ENCODE results near the gene MYO3B. TPM values are rescaled to one million over a fixed set of nuclear protein-coding genes. Genes with fewer than 3 reads are reported as not detected.

The MYO3B gene
- total RNA-seq, 4 donors from 2014 or later: 0.34 to 0.95 (median 0.89) TPM

DNA sequence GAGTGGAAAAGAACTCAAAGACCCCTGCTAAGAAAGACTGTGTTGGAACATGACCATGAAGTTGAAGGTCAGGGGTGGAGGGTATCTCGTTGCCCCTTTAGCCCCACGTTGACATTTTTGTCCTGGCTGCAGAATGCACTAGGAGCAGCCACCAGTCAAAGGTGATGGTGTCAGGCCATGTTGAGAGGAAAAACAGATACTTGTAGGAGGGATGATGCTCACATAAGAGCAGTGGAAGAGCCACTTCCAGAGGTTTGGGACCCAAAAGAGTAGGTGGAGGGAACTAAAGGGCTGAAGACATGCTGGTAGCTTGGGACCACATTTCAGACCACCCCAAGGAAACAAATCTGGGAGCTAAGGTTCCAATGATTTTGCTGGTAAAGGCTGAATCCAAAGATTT is 159.0 kb downstream of the MYO3B start:
- no peak for TF ChIP-seq POLR2AphosphoS5 (IDR thresholded peaks at IDR 0.05)
- TF ChIP-seq, protein P1, sequence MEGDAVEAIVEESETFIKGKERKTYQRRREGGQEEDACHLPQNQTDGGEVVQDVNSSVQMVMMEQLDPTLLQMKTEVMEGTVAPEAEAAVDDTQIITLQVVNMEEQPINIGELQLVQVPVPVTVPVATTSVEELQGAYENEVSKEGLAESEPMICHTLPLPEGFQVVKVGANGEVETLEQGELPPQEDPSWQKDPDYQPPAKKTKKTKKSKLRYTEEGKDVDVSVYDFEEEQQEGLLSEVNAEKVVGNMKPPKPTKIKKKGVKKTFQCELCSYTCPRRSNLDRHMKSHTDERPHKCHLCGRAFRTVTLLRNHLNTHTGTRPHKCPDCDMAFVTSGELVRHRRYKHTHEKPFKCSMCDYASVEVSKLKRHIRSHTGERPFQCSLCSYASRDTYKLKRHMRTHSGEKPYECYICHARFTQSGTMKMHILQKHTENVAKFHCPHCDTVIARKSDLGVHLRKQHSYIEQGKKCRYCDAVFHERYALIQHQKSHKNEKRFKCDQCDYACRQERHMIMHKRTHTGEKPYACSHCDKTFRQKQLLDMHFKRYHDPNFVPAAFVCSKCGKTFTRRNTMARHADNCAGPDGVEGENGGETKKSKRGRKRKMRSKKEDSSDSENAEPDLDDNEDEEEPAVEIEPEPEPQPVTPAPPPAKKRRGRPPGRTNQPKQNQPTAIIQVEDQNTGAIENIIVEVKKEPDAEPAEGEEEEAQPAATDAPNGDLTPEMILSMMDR (IDR thresholded peaks at IDR 0.05): no peak
- no peak for TF ChIP-seq POLR2A (IDR thresholded peaks at IDR 0.05)
- TF ChIP-seq EP300 (IDR thresholded peaks at IDR 0.05): no peak
- Histone ChIP-seq H3K27me3 (peaks cover 5% of the 10 kb centered on the region), H3K27ac (no peak overlapping the region), H3K4me1 (no peaks in the 10 kb centered on the region), H3K36me3 (no peaks in the 10 kb centered on the region), H3K4me3 (no peak overlapping the region), H3K9me3 (no peaks in the 10 kb centered on the region)
- DNase-seq (ENCODE audit: low spot score in 2 of 2): no peak
- WGBS: 79% methylated on average over 2 of the region's 2 CpGs

DNA sequence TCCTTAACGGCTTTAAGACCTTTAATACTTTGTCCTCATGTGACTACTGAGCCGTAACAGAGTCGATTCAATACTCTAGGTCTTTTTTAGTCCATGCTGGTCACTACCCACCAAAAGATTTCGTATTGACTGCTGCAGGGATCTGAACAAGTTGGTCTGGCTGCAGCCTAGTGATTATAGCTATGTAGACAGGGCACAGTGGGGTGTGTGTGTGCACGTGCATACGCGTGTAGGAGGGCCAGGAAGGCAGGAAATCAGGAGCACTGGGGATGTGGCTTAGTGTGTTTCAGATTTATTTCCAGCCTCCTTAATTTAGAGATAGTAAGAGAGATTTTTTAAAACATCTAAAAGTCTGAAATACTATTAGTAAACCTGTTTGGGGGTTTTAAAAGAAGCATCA is 161.4 kb downstream of the MYO3B start:
- Histone ChIP-seq H3K36me3 (no peaks in the 10 kb centered on the region), H3K4me1 (no peaks in the 10 kb centered on the region), H3K4me3 (no peak overlapping the region), H3K27ac (no peak overlapping the region), H3K27me3 (peaks cover 5% of the 10 kb centered on the region), H3K9me3 (no peaks in the 10 kb centered on the region)
- no peak for TF ChIP-seq POLR2A (IDR thresholded peaks at IDR 0.05)
- no peak for TF ChIP-seq EP300 (IDR thresholded peaks at IDR 0.05)
- TF ChIP-seq, protein P1 (IDR thresholded peaks at IDR 0.05): no peak
- no peak for TF ChIP-seq POLR2AphosphoS5 (IDR thresholded peaks at IDR 0.05)
- 64% methylated on average over 7 of the region's 7 CpGs for WGBS
- DNase-seq (ENCODE audit: low spot score in 2 of 2): no peak

DNA sequence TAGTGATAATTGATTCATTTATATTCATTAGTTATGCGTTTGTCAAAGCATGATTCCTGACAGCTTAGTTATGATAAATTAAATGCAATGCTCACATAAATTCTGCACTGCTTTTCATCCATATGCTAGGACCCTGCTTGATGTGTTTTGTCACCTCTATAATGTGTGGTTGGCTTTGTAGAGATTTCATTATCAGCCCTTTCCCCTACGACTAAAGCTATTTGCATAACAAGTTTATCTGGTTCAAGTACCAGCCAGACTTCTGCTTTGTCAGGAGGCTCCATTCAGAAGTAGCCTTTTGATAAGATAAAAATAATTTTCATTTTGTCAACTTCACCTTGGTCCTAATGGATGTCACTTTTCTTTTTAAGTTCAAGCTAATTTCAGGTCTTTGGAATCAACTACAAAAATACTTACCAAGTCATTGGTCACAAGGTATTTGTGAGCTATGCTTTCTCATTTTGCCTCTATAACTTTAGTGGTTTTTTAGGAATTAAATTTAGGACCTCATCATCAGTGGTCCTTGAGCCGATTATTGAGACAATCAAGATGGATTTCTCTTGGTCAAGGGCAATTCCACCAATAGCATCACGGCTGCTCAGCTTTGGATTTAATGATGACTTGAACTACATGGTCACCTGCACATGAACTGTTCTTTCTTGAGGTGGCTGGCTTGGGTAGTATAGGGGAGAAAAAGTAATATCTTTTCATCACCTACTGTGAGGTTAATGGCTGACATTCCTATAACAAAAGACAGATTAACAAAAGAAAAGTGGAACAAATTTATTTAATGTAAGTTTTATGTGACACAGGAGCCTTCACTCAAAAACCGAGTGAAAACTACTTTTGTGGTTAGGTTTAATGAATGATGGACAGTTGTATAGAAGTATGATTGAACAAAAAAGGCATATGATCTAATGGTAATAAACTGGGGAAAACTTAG is 162.1 kb downstream of the MYO3B start:
- TF ChIP-seq, protein P1 (IDR thresholded peaks at IDR 0.05): no peak
- TF ChIP-seq POLR2AphosphoS5 (IDR thresholded peaks at IDR 0.05) (no peak), POLR2A (IDR thresholded peaks at IDR 0.05) (no peak), EP300 (IDR thresholded peaks at IDR 0.05) (no peak)
- H3K4me3 ChIP-seq: no peak overlapping the region
- H3K4me1 ChIP-seq: no peaks in the 10 kb centered on the region
- H3K36me3 ChIP-seq: no peaks in the 10 kb centered on the region
- no peak for DNase-seq (ENCODE audit: low spot score in 2 of 2)
- H3K27me3 ChIP-seq: peaks cover 5% of the 10 kb centered on the region
- 65% methylated on average over 5 of the region's 5 CpGs for WGBS
- H3K9me3 ChIP-seq: no peaks in the 10 kb centered on the region
- H3K27ac ChIP-seq: no peak overlapping the region

DNA sequence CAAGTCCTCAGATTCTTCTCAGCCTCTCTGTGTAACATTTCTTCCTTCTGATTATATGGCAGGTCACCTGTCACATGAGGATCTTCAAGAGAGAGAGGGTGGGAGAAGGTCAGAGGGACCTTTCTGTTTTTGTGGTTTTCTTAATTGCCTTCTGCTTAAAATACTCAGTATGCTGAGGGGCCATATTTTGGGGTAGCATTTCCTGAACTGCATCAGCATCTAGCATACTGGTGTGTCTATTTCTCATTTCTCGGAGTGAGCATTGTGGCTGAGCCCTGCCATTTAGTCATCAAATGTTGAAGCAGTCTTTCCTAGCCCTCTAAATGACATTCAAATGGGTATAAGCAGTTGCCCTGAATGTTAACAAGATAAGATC is 162.7 kb downstream of the MYO3B start:
- Histone ChIP-seq H3K9me3 (no peaks in the 10 kb centered on the region), H3K4me3 (no peak overlapping the region), H3K4me1 (no peaks in the 10 kb centered on the region), H3K27ac (no peak overlapping the region), H3K27me3 (peaks cover 5% of the 10 kb centered on the region), H3K36me3 (no peaks in the 10 kb centered on the region)
- 83% methylated on average over 1 of the region's 1 CpG for WGBS
- TF ChIP-seq EP300 (IDR thresholded peaks at IDR 0.05) (no peak), POLR2AphosphoS5 (IDR thresholded peaks at IDR 0.05) (no peak), POLR2A (IDR thresholded peaks at IDR 0.05) (no peak)
- TF ChIP-seq, protein P1 (IDR thresholded peaks at IDR 0.05): no peak
- no peak for DNase-seq (ENCODE audit: low spot score in 2 of 2)
